DLD1 (cell line): ENCODE results near the gene CORO1A.
"Not testable (repeated sequence)": the region's sequence is repeated elsewhere in the genome, so short reads cannot be mapped to it uniquely, and the experiment has no call there.

Experiments
- in situ Hi-C: cut with HindIII; loops from 2 replicates; pipeline ENCODE4 v1.10.0; 2017; ENCODE audit warnings: low sequenced_read_pairs

The CORO1A gene

DNA sequence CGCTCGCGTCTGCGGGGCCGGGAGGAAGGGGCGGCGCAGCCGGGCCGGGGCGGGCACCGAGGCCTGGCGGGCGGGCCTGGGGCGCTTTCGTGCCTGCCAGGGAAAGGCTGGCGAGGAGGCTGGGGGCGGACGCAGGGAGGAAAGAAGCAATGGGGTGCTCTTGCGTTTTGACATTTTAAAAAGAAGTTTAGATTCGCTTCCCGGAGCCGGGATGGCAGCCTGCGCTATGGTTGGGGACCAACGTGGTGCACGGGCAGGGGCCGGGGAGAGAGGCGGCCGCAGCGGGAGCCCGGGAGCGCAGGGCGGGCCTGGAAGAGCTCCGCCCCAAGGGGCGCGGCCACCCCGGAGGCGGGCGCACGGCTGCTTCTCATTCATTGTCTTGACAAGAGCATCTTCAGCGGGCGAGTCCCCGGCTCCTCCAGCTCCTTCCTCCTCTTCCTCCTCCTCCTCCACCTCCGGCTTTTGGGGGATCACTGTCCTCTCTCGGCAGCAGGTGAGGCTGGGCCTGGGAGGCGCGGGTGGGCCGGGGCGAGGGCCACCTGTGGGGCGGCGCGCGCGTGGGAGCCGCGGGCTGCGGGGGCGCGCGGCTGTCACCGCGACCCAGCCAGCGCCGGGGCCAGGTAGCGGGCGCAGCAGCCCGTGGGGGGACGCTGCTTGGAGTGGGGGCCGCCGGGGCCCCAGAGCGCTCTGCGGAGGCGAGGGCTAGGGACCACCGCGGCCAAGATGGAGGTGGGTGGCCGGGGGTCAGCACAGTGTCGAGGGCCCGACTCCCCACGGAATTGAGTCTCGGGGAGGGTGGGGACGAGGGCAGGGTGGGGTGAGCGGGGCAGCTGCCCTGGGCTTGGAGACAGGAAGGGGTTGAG, at the start of gene CORO1A:
Gene CORO1A, plus strand, starts transcription at position 370 of the 863 bp plus-strand sequence. CDS start 1,608 bp downstream, outside the sequence.
- in situ Hi-C loops: no loop called here

DNA sequence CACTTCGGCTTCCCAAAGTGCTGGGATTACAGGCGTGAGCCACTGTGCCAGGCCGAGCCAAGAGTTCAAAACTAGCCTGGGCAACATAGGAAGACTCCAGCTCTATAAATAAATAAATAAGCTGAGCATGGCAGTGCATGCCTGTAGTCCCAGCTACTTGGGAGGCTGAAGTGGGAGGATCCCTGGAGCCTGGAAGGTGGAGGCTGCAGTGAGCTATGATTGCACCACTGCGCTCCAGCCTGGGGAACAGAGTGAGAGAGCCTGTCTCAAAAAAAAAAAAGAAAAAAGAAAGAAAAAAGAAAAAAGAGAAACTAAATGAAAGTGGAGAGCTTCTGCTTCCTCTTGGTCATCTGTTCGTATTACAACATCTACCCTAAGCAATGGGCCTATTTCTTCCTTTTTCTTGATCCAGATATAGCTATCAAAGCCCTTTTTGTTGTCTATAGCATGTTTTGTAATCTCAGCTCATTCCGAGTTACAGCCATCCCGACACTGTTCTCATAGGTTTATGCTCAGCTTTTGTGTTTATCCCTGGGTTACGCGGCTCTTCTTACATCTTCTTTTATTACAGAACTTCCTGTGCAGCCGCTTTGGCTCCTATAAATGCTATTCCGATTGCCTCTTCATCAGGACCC, 46.3 kb upstream of the CORO1A start:
- in situ Hi-C loops: no loop called here

DNA sequence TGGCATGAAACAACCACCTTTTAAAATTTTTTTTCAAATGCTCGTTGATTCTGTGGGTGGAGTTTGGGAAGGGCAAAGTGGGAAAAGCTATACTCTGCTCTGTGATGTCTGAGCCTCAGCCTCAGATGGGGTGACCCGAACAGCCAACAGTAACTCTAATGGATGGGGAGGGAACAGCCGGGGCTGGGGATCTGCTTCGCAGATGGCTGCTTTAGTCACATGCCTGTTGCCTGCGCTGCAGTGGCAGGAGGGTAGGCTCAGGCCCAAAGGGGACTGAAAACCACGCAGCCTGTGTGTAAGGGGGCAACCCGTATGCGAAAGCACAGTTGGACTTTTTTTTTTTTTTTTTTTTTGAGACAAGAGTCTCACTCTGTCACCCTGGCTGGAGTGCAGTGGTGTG, 45.5 kb upstream of the CORO1A start:
- in situ Hi-C loops: no loop called here

DNA sequence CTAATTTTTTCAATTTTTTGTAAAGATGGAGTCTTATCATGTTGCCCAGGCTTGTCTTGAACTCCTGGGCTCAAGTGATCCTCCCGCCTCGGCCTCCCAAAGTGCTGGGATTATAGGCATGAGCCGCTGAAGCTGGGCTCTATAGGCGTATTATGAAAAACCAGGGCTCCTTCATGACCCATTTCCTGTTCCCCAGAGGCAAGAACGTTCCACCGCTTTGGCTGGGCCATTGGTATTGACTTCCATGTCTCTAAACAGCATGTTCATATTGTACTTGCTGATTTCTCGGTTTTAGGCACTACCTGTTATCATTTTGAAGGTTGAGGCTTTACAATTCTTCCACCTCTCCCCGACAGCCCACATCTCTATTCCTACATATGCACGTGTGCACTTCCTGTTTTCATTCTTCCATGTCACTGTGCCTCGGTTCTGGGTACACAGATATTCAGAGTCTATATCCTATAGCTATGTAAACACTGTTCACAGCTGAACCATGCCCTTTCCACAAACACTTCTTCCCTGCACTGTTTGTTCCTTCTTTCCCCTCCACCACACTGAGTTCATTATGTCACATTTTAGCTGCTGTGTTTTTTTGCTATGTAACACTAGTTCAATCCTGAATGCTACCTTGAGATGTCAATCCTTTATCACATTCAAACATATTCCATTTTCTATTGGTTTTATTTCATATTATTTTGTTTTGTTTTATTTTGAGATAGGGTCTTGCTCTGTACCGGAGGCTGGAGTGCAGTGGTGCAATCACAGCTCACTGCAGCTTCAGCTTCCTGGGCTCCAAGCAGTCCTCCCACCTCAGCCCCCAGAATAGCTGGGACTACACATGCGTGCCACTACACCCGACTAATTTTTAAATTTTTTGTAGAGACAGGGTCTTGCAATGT, 43.6 kb upstream of the CORO1A start:
- in situ Hi-C loops: no loop called here

DNA sequence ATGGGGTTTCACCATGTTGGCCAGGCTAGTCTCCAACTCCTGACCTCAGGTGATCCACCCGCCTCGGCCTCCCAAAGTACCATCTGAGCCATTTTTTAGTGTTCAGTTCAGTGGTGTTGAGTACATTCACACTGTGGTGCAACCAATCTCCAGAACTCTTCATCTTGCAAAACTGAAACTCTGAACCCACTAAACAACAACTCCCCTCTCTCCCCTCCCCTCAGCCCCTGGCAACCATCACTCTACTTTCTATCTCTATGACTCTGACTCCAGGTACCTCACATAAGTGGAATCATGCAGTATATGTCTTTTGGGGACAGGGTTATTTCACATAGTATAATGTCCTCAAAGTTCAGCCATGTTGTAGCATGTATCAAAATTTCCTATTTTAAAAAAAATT, 41.7 kb upstream of the CORO1A start:
- in situ Hi-C loops: no loop called here

DNA sequence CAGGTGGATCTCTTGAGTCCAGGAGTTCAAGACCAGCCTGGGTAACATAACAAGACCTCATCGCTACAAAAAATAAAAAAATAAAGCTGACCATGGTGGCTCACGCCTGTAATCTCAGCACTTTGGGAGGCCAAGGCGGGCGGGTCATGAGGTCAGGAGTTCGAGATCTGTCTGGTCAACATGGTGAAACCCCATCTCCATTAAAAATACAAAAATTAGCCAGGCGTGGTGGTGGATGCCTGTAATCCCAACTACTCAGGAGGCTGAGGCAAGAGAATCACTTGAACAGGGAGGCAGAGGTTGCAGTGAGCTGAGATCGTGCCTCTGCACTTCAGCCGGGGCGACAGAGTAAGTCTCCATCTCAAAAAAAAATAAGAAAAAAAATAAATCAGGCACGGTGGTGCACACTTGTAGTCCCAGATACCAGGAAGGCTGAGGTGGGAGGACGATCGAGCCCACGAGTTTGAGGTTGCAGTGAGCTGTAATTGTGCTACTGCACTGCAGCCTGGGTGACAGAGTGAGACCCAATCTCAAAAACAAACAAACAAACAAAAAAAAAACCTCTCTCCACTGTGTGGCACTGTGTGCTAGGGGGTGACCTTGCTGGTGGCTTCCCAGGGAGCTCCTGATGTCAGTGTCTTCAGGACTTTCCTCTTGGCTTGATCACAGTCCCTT, 40.6 kb upstream of the CORO1A start:
- in situ Hi-C loops: no loop called here

DNA sequence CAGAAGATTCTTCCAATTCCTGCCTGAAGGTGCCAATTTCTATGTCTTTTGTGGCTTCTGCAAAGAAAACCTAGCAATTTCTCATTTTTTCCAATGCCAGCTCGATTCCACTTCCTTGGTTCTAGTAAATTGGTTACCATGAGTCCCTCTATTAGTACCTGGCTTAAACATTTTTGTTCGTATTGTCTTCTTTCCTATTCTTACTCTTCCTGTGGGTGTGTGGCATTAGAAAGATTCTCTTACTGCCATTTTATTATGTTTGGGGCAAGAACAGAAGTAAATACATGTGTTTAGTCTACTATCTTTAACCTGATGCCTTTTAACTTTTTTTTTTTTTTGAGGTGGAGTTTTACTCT, 40.1 kb upstream of the CORO1A start:
- in situ Hi-C loops: no loop called here

DNA sequence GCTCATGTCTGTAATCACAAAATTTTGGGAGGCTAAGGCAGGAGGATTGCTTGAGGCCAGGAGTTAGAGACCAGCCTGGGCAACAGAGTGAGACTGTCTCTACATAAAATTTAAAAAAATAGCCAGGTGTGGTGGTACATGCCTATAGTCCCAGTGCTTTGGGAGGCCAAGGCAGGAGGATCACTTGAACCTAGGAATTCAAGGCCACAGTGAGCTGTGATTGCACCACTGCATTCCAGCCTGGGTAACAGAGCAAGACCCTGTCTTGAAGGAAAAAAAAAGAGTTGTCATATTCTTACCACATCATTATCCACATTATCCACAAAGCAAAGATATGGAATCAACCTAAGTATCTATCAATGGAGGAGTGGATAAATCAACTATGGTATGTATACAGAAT, 39.4 kb upstream of the CORO1A start:
- in situ Hi-C loops: no loop called here

DNA sequence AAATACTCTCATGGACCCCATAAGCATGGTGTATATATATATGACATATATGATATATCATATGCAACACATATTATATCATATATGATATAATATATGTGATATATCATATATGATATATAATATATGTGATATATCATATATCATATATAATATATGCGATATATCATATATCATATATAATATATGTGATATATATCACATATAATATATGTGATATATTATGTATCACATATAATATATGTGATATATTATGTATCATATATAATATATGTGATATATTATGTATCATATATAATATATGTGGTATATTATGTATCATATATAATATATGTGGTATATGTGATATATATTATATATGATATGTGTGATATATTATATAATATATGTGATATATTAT, 38.5 kb upstream of the CORO1A start:
- in situ Hi-C loops: no loop called here

DNA sequence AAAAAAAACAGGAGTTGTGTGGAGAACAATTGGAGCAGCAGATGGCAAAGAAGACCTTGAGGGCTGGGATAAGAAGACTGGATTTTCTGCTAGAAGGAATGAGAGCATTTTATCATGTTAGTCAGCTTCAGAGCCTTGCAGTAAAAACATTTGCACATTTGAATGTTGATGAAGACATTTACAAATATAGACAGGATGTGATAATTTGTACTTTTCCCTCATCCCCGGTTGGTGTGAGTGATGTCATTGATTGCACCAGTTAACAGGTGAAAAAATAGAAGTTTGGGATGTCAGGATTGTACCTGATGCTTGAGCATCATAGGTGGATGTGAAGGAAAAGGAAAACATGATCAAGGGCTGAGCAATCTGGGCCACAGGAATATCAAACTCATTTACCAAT, 37.7 kb upstream of the CORO1A start:
- in situ Hi-C loops: no loop called here

DNA sequence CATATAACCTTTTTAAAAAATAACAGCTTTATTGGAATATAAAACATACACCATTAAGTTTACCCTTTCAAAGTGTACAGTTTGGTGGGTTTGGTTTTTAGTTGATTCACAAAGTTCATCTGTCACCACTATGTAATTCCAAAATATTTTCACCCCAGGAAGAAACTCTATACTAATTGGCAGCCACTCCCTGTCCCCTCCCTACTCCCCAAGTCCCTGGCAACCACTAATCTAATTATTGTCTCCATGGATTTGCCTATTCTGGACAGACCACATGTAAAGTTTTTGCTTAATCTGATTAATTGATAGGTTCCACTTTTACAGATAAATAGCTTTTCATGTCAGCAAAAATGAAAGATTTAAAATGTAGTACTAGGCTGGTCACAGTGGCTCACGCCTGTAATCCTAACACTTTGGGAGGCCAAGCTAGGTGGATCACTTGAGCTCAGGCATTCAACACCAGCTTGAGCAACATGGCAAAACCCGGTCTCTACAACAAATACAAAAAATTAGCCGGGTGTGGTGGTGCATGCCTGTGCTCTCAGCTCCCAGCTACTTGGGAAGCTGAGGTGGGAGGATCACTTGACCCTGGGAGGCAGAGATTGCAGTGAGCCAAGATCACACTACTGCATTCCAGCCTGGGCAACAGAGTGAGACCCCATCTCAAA, 35.4 kb upstream of the CORO1A start:
- in situ Hi-C loops: no loop called here

DNA sequence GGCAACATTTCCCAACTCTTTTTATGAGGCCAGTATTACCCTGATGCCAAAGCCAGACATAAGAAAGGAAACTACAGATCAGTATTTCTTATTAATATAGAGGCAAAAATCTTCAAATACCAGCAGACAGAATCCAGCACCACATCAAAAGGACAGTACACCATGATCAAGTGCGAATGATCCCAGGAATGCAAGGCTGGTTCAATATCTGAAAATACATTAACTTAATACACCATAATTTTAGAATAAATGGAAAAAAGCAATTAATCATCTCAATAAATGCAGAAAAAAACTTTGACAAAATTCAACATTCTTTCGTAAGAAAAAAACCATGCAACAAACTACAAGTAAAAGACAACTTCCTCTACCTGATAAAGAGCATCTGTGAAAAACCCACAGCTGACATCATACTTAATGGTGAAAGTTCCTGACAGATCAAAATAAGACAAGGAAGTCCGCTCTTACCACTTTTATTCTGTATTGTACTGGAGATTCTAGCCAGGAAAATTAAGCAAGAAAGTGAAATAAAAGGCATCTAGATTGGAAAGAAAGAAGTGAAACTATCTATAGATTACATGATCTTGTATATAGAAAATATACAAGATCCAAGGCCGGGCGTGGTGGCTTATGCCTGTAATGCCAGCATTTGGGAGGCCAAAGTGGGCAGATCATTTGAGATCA, 34.0 kb upstream of the CORO1A start:
- in situ Hi-C loops: no loop called here

DNA sequence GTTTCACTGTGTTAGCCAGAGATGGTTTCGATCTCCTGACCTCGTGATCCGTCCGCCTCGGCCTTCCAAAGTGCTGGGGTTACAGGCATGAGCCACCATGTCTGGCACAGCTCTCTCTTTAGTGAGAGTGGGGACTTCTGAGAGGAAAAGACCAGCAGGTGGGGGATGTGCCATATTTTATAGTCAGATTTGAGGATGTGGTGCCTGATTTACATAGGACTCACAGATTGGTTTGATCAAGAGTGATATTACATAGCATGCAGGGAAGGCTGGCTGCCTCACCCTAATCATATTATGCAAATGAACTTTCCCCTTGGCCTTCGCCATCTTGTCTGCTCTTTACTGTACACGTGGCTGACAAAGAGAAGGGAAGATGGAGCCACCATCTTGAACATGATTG, 32.3 kb upstream of the CORO1A start:
- in situ Hi-C loops: no loop called here

DNA sequence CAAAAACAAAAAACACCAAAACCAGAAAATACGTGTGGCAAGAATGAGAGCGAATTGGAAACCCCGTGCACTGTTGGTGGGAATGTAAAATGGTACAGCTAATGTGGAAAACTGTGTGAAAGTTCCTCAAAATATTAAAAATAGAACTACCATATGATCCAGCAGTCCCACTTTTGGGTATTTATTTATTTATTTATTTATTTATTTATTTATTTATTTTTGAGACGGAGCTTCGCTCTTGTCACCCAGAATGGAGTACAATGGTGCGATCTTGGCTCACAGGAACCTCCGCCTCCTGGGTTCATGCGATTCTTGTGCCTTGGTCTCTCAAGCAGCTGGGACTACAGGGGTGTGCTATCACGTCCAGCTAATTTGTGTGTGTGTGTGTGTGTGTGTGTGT, 30.9 kb upstream of the CORO1A start:
- in situ Hi-C loops: no loop called here

DNA sequence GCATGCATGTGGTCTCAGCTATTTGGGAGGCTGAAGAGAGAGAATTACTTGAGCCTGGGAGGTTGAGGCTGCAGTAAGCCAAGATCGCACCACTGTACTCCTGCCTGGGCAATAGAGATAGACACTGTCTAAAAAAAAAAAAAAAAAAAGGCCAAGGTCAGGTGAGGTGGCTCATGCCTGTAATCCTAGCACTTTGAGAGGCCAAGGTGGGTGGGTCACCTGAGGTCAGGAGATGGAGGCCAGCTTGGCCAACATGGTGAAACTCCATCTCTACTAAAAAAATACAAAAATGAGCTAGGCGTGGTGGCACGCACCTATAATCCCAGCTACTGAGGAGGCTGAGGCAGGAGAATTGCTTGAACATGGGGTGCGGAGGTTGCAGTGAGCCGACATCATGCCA, 28.2 kb upstream of the CORO1A start:
- in situ Hi-C loops: no loop called here

DNA sequence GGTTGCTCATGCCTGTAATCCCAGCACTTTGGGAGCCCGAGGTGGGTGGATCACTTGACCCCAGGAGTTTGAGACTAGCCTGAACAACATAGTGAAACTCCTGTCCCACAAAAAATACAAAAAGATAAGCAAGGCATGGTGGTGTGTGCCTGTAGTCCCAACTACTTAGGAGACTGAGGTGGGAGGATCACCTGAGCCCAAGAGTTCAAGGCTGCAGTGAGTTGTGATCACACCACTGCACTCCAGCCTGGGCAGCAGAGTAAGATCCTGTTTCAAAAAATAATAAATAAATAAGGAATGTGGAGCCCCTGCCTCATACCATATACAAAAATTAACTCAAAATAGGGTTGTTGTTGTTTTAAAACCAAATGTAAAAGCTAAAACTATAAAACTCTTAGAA, 26.2 kb upstream of the CORO1A start:
- in situ Hi-C loops: no loop called here

DNA sequence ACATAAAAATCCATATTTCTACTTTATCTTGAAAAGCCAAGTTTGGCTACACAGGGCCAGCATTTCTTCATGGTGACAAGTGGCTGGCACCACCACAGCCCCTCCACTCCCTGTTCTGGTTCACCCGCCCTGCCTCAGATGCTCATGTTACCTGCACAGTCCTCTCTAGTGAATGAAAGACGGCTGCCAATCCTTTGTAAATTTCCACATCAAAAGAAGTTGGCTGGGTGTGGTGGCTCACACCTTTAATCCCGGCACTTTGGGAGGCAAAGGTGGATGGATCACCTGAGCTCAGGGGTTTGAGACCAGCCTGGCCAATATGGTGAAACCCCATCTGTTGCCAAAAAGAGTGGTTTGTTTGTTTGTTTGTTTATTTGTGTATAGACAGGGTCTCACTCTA, 19.9 kb upstream of the CORO1A start:
- in situ Hi-C loops: no loop called here

DNA sequence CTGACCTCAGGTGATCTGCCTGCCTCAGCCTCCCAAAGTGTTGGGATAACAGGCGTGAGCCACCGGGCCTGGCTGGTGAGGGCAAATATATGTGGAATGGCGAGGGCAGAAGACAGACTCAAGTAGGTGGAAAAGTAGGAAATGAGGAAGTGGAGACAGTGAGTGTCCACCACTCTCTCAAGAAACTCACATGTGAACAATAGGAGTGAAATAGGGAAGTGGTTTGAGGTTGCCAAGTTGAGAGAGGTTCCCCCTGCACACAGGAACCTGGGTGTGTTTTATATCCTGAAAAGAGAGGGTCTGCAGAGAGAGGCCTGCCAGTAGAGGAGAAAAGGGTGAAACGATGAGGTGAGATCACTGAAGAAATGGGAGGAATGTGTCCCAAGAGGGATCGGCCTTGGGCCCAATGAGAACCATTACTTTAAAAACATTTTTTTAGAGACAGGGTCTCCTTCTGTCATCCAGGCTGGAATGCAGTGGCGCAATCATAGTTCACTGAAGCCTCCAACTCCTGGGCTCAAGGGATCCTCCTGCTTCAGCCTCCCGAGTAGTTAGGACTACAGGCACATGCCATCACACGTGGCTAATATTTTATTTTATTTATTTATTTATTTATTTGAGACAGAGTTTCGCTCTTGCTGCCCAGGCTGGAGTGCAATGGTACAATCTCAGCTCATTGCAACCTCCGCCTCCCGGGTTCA, 17.1 kb upstream of the CORO1A start:
- in situ Hi-C loops: no loop called here

DNA sequence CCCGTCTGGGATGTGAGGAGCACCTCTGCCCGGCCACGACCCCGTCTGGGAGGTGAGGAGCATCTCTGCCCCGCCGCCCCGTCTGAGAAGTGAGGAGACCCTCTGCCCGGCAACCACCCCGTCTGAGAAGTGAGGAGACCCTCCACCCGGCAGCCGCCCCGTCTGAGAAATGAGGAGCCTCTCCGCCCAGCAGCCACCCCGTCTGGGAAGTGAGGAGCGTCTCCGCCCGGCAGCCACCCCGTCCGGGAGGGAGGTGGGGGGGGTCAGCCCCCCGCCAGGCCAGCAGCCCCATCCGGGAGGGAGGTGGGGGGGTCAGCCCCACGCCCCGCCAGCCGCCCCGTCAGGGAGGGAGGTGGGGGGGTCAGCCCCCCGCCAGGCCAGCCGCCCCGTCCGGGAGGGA, 14.7 kb upstream of the CORO1A start:
- in situ Hi-C loops: not testable (repeated sequence)
